Endothelial cell of umbilical vein (primary cell): Measurements from ENCODE around the gene TMEM151A.

ENCODE experiments used
- EZH2 ChIP-seq: IDR thresholded peaks from 2 replicates; pipeline ENCODE4 v1.6.1; 2012; ENCODE audit warnings: borderline replicate concordance, low read depth, mild to moderate bottlenecking, moderate library complexity, low read length, inconsistent platforms; ENCODE audit not compliant: severe bottlenecking
- GATA2 ChIP-seq: IDR thresholded peaks from 2 replicates; pipeline ENCODE4 v1.7.0; 2011; ENCODE audit warnings: low read depth, mild to moderate bottlenecking, moderate library complexity, mixed read lengths, low read length; ENCODE audit not compliant: insufficient read length, insufficient read depth
- JUN ChIP-seq: IDR thresholded peaks from 2 replicates; pipeline ENCODE4 v1.6.1; 2011; ENCODE audit warnings: borderline replicate concordance, low read depth; ENCODE audit not compliant: insufficient read length, insufficient read depth
- MYC ChIP-seq: IDR thresholded peaks from one replicate; pipeline ENCODE4 v1.6.1; 2011; ENCODE audit warnings: mild to moderate bottlenecking, low read depth, low read length
- POLR2A ChIP-seq: IDR thresholded peaks from 2 replicates; pipeline ENCODE4 v1.6.1; 2012; ENCODE audit warnings: low read depth, mild to moderate bottlenecking, control low read depth, low read length
- POLR2AphosphoS5 ChIP-seq: IDR thresholded peaks from 2 replicates; pipeline ENCODE4 v1.6.1; 2012; ENCODE audit warnings: low read depth, mild to moderate bottlenecking, control low read depth, low read length, moderate library complexity; ENCODE audit not compliant: insufficient read depth
- TF ChIP-seq, protein P1 (sequence below), 2 donors: IDR thresholded peaks; 1 replicate in 1 of 2; 2 replicates in 1 of 2; pipeline ENCODE4 v1.5.1; 2011; ENCODE audit warnings: low read length in 2 of 2, mild to moderate bottlenecking in 2 of 2, moderate library complexity in 2 of 2, control low read depth in 1 of 2, inconsistent platforms in 1 of 2, low read depth in 1 of 2; ENCODE audit not compliant: insufficient read depth in 1 of 2; ENCODE audit errors: extremely low read depth in 1 of 2
- TF ChIP-seq, protein P2 (sequence below): IDR thresholded peaks from 2 replicates; pipeline ENCODE4 v1.6.1; 2011; ENCODE audit not compliant: insufficient read depth, insufficient read length

- TF ChIP-seq POLR2A (no peak), POLR2AphosphoS5 (no peak), MYC (no peak), GATA2 (no peak), EZH2 (no peak), JUN (no peak)
- TF ChIP-seq, protein P1, sequence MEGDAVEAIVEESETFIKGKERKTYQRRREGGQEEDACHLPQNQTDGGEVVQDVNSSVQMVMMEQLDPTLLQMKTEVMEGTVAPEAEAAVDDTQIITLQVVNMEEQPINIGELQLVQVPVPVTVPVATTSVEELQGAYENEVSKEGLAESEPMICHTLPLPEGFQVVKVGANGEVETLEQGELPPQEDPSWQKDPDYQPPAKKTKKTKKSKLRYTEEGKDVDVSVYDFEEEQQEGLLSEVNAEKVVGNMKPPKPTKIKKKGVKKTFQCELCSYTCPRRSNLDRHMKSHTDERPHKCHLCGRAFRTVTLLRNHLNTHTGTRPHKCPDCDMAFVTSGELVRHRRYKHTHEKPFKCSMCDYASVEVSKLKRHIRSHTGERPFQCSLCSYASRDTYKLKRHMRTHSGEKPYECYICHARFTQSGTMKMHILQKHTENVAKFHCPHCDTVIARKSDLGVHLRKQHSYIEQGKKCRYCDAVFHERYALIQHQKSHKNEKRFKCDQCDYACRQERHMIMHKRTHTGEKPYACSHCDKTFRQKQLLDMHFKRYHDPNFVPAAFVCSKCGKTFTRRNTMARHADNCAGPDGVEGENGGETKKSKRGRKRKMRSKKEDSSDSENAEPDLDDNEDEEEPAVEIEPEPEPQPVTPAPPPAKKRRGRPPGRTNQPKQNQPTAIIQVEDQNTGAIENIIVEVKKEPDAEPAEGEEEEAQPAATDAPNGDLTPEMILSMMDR (IDR thresholded peaks at IDR 0.05; ENCODE audit: extremely low read depth in 1 of 2, insufficient read depth in 1 of 2, low read depth in 1 of 2, low read length in 2 of 2) = no peak
- TF ChIP-seq, protein P2, sequence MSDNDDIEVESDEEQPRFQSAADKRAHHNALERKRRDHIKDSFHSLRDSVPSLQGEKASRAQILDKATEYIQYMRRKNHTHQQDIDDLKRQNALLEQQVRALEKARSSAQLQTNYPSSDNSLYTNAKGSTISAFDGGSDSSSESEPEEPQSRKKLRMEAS = no peak
These were observed 7.1 kb upstream of the TMEM151A start for GRCh38 chr11:66284526-66285078.
